NCI-H526 (cell line): ENCODE measurements around the gene CEP85L.
A peak's percentile ranks its signal among the peaks of the same experiment; 100 is the strongest.

ENCODE experiments used
- DNase-seq, 2 experiments: peaks; one replicate each; lab custom pipeline; 2025; lab: John Stamatoyannopoulos, UW

The CEP85L gene

GRCh38 chr6:118660218-118660569, 8.8 kb upstream of the CEP85L start:
- DNase-seq, result peak; percentile 9 to 34

- no peak for DNase-seq
These were observed 8.3 kb upstream of the CEP85L start for GRCh38 chr6:118659513-118660217.

DNA sequence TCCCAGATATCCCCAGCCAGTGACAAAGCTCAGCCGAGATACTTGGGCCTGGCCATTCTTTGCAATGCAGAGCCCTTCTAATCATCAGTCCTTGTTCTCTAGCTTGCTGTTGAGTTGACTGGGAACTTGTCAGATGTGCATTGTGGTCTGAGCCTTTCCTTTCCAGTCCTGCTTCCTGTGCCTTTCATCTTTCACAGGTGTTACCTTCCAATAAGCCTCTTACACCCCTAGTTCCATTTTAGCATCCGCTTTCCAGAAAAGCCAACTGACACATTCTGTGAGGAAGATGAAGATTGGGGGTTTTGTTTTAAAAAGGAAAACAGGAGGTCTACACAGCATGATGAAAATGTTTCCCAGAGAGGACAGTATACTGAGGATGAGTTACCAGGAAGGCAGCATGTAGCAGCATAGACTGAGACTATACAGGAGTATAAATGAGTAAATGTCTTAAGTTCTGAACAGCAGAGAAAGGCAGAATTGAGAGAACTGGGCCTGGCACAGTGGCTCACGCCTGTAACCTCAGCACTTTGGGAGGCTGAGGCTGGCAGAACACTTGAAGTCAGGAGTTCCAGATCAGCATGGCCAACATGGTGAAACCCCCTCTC, 5.6 kb upstream of the CEP85L start:
- DNase-seq, result no peak

GRCh38 chr6:118652051-118652615, 742 bp upstream of the CEP85L start:
- DNase-seq, result no peak

- DNase-seq, result peak in 1 of 2 experiments; percentile 74
These were observed 659 bp downstream of the CEP85L start for GRCh38 chr6:118650582-118651281.

GRCh38 chr6:118649918-118650581, 1.3 kb downstream of the CEP85L start:
- DNase-seq, result no peak

- no peak for DNase-seq
These were observed 2.4 kb downstream of the CEP85L start for GRCh38 chr6:118648866-118649554.

DNA sequence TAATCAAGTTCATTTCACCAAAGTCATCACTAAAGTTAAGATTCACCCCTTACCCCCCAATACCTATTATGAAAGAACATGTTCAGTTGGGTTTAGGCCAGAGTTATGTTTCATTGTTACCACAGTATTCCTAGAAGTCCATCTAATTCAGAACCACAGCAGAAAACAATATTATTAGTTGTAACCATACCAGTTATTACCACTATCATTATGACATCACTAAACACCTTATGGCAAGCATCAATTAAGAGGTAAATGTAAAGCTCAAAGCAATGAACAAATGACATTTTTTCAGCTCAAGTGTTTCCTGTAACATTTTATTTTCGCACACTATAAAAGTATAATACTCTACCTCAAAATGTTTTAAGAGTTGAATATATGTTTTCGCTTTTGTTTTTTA, 4.4 kb downstream of the CEP85L start:
- no peak for DNase-seq

DNA sequence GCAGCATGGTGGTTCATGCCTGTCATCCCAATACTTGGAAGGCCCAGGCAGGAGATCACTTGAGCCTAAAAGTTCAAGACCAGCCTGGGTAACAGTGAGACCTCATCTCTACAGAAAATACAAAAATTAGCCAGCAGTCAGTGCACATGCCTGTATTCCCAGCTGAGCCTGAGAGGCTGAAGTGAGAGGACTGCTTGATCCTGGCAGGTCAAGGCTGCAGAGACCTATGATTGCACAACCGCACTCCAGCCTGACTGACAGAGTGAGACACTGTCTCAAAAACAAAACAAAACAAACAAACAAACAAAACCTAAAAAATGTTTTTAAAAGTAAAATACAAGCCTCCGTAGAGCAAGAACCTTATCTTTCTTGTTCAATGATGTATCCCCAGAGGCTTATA, 6.0 kb downstream of the CEP85L start:
- DNase-seq, result no peak

GRCh38 chr6:118644007-118644406, 7.4 kb downstream of the CEP85L start:
- DNase-seq, result no peak

DNA sequence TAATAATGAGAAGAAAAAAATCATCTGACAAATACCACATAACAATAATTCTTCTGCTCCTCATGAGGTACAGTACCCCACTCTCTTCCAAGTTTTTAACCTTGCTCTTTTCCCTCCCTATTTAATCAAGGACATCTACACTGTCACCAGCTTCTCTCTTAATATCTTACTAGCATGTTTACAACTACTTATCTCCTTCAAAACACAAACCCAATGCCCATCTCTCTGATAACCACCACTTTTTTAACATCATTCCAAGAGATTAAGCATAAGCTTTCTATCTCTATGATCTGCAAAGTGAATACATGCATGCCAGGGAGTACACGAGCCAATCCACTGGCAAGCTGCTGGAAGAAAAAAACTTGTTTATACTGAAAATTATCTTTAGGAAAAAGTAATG, 10.3 kb downstream of the CEP85L start:
- DNase-seq, result no peak

- no peak for DNase-seq
These were observed 12.1 kb downstream of the CEP85L start for GRCh38 chr6:118639054-118639964.

- no peak for DNase-seq
These were observed 13.1 kb downstream of the CEP85L start for GRCh38 chr6:118638288-118638687.

GRCh38 chr6:118635909-118636735, 15.3 kb downstream of the CEP85L start:
- no peak for DNase-seq

GRCh38 chr6:118632359-118632758, 19.0 kb downstream of the CEP85L start:
- DNase-seq, result no peak

- DNase-seq, result no peak
These were observed 20.5 kb downstream of the CEP85L start for GRCh38 chr6:118630923-118631322.

- DNase-seq, result no peak
These were observed 21.3 kb downstream of the CEP85L start for GRCh38 chr6:118630067-118630466.

DNA sequence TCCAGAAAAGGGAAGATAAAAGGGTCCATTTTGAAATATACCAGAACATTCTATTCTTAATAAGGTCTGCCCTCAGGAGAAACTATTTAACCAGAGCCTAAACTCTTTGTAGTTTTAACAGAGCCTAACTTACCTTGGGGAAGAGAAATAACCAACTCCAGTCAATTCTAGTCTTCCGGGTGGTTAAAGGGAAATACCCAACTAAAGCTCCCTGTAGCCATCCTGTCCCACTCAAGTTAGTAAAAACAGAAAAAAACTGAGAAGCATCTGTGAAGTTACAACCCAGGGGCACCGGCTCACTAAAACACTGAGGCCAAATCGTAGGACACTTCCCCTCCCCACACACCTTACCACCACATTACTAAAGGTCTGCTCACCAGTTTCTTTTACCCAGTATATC, 23.7 kb downstream of the CEP85L start:
- no peak for DNase-seq

- DNase-seq, result no peak
These were observed 25.6 kb downstream of the CEP85L start for GRCh38 chr6:118625833-118626232.
